Measurements from ENCODE around the gene STRA6.

STRA6 gene

DNA sequence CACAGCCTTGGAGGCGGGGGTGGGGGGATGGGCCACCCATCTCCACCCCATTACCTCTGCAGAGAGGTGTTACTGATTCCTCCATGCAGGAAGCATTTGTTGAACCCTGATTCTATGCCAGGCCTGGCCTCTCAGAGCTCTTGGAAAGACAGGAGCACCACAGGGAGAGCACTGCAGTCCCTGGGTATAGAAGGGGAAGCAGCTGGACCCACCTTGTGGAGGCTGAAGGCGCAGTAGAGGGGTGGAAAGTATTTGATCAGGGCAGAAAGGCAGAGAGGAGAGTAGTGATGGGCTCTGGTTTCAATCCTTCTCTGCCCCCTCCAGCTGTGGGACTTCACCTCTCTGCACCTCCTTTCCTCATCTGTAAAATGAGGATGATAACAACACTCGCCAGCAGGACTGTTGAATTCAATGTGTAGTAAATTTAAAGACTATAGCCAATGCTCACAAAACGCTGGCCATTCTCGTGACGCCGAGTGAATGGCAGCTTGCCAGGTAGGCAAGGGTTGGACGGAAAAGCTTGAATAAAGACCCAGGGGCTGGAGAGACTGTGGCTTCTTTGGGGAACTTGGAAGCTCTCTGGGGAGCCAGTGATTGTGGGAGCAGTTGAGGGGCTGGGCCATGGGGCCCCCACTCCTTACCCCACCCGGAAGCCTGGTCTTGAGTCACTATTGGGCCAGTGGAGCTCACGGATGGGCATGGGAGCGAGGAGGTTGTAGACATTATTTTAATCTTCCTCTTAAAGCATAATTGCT is 25.6 kb upstream of the STRA6 start:
- no peak for TF ChIP-seq CTCF (IDR thresholded peaks at IDR 0.05; ENCODE audit: insufficient read depth, low read depth, low read length, missing control alignments)
- DNase-seq (ENCODE audit: low read depth), result no peak
- H3K4me3 ChIP-seq (ENCODE audit: low read depth, low read length), result no peak overlapping the region

- no peak for TF ChIP-seq CTCF (IDR thresholded peaks at IDR 0.05; ENCODE audit: insufficient read depth, low read depth, low read length, missing control alignments)
- no peak for DNase-seq (ENCODE audit: low read depth)
- H3K4me3 ChIP-seq (ENCODE audit: low read depth, low read length), result no peak overlapping the region
Measured at GRCh38 chr15:74226761-74227540, 24.4 kb upstream of the STRA6 start.

DNA sequence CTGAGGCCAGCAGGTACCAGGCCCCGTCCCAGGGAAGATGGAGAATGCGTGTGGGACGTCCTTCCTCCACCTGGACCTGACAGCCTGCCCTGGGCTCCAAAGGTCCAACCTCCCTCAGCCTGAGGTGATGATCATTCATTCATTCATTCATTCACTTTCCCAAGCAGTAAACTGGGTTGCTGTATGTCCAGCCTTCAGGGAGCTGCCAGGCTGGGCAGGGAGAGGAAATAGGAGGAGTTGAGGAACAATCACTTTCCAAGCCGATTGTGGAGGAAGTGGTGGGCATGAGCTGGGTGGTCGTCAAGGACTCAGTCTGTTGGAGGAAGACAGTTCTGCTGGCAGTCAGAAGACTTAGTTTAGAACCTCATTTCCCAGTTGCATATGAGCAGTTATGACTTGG is 23.3 kb upstream of the STRA6 start:
- no peak for DNase-seq (ENCODE audit: low read depth)
- no peak for TF ChIP-seq CTCF (IDR thresholded peaks at IDR 0.05; ENCODE audit: insufficient read depth, low read depth, low read length, missing control alignments)
- no peak overlapping the region for H3K4me3 ChIP-seq (ENCODE audit: low read depth, low read length)

- H3K4me3 ChIP-seq (ENCODE audit: low read depth, low read length), result no peak overlapping the region
- no peak for TF ChIP-seq CTCF (IDR thresholded peaks at IDR 0.05; ENCODE audit: insufficient read depth, low read depth, low read length, missing control alignments)
- DNase-seq (ENCODE audit: low read depth), result no peak
Measured at GRCh38 chr15:74222240-74223119, 19.9 kb upstream of the STRA6 start.

GRCh38 chr15:74221399-74222239 is 19.0 kb upstream of the STRA6 start:
- no peak for TF ChIP-seq CTCF (IDR thresholded peaks at IDR 0.05; ENCODE audit: insufficient read depth, low read depth, low read length, missing control alignments)
- DNase-seq (ENCODE audit: low read depth), result no peak
- H3K4me3 ChIP-seq (ENCODE audit: low read depth, low read length), result no peak overlapping the region

All from GM12865 (cell line).